Suprapubic skin (tissue), 4 donors: ENCODE data around the gene MAP3K4. TPM values are rescaled to one million over a fixed set of nuclear protein-coding genes. Genes with fewer than 3 reads are reported as not detected.

Experiments used
- DNase-seq, 2 donors: peaks; one replicate each; pipeline ENCODE4 v3.0.0-alpha.2; 2019; ENCODE audit warnings: low spot score in 2 of 2
- H3K27ac ChIP-seq: fragments of 200-600 bp; sonication (generic); one replicate; pipeline ENCODE4 v1.5.1; 2019
- H3K27me3 ChIP-seq: fragments of 200-600 bp; sonication (generic); one replicate; pipeline ENCODE4 v1.5.1; 2019
- H3K36me3 ChIP-seq: fragments of 200-600 bp; sonication (generic); one replicate; pipeline ENCODE4 v1.5.1; 2019
- H3K4me1 ChIP-seq: fragments of 200-600 bp; sonication (generic); one replicate; pipeline ENCODE4 v1.5.1; 2019
- H3K4me3 ChIP-seq: fragments of 200-600 bp; sonication (generic); one replicate; pipeline ENCODE4 v1.5.1; 2019; ENCODE audit warnings: mild to moderate bottlenecking
- H3K9me3 ChIP-seq: fragments of 200-600 bp; sonication (generic); one replicate; pipeline ENCODE4 v1.5.1; 2019
- CTCF ChIP-seq, 2 donors: fragments of 200-600 bp in 1 of 2; fragments of 450-650 bp in 1 of 2; sonication (generic) in 1 of 2; IDR thresholded peaks; one replicate each; pipeline ENCODE4 v1.5.1; 2016 to 2019; ENCODE audit warnings: antibody characterized with exemption in 2 of 2, mild to moderate bottlenecking in 1 of 2, moderate library complexity in 1 of 2
- EP300 ChIP-seq: sonication (generic); formaldehyde crosslinking; IDR thresholded peaks from one replicate; pipeline ENCODE4 v1.6.1; 2017; ENCODE audit warnings: antibody characterized with exemption
- POLR2A ChIP-seq, 2 donors: fragments of 450-650 bp; IDR thresholded peaks; one replicate each; pipeline ENCODE4 v1.6.1; 2017; ENCODE audit warnings: antibody characterized with exemption in 2 of 2, mild to moderate bottlenecking in 2 of 2, moderate library complexity in 2 of 2
- POLR2AphosphoS5 ChIP-seq, 3 donors: sonication (generic); formaldehyde crosslinking; IDR thresholded peaks; one replicate each; pipeline ENCODE4 v1.6.1; 2017; ENCODE audit warnings: antibody characterized with exemption in 3 of 3
- WGBS: methylation state at CpG from one replicate; pipeline ENCODE4 v1.1.5; 2018; 5-methylcytosine and 5-hydroxymethylcytosine counted together
- total RNA-seq, 4 donors: library from RNA; depleted of rRNA; stranded (reverse); fragments of >200 nt; gene quantifications; one replicate each; pipeline ENCODE4 v1.1.0, GENCODE V29; 2016

Gene MAP3K4
- total RNA-seq, 4 donors from 2014 or later = 29.2 to 83.2 (median 45.2) TPM

- Histone ChIP-seq H3K36me3 (peaks cover 24% of the 10 kb centered on the region), H3K4me3 (no peak overlapping the region), H3K27me3 (no peaks in the 10 kb centered on the region), H3K9me3 (no peaks in the 10 kb centered on the region), H3K27ac (no peak overlapping the region), H3K4me1 (no peaks in the 10 kb centered on the region)
- TF ChIP-seq POLR2A (IDR thresholded peaks at IDR 0.05) = no peak
- TF ChIP-seq POLR2AphosphoS5 (IDR thresholded peaks at IDR 0.05) = no peak
- TF ChIP-seq CTCF (IDR thresholded peaks at IDR 0.05) = no peak
- TF ChIP-seq EP300 = no peak
- WGBS = 76% methylated on average over 11 of the region's 11 CpGs
- no peak for DNase-seq
Measured at GRCh38 chr6:161141173-161141572, 149.6 kb downstream of the MAP3K4 start.

- H3K9me3 ChIP-seq = no peaks in the 10 kb centered on the region
- TF ChIP-seq CTCF (IDR thresholded peaks at IDR 0.05) = no peak
- no peak overlapping the region for H3K4me3 ChIP-seq
- H3K36me3 ChIP-seq = peaks cover 7% of the 10 kb centered on the region
- no peak overlapping the region for H3K27ac ChIP-seq
- no peaks in the 10 kb centered on the region for H3K27me3 ChIP-seq
- WGBS = 98% methylated on average over 4 of the region's 5 CpGs
- no peak for DNase-seq
- no peaks in the 10 kb centered on the region for H3K4me1 ChIP-seq
Measured at GRCh38 chr6:161142957-161143296, 151.4 kb downstream of the MAP3K4 start.

GRCh38 chr6:161143663-161144430, 152.3 kb downstream of the MAP3K4 start:
- no peak overlapping the region for H3K4me3 ChIP-seq
- H3K27ac ChIP-seq = no peak overlapping the region
- no peaks in the 10 kb centered on the region for H3K9me3 ChIP-seq
- DNase-seq = no peak
- 93% methylated on average over 11 of the region's 11 CpGs for WGBS
- H3K36me3 ChIP-seq = peaks cover 4% of the 10 kb centered on the region
- H3K4me1 ChIP-seq = no peaks in the 10 kb centered on the region
- H3K27me3 ChIP-seq = no peaks in the 10 kb centered on the region
- TF ChIP-seq CTCF (IDR thresholded peaks at IDR 0.05) = no peak
- TF ChIP-seq POLR2A (IDR thresholded peaks at IDR 0.05) = no peak
- no peak for TF ChIP-seq POLR2AphosphoS5 (IDR thresholded peaks at IDR 0.05)
- no peak for TF ChIP-seq EP300

- no peak for DNase-seq
- Histone ChIP-seq H3K9me3 (no peaks in the 10 kb centered on the region), H3K4me1 (no peaks in the 10 kb centered on the region)
Measured at GRCh38 chr6:161150136-161150535, 158.6 kb downstream of the MAP3K4 start.

GRCh38 chr6:161150566-161150965, 159.0 kb downstream of the MAP3K4 start:
- Histone ChIP-seq H3K4me3 (no peak overlapping the region), H3K4me1 (no peaks in the 10 kb centered on the region), H3K27ac (no peak overlapping the region), H3K9me3 (no peaks in the 10 kb centered on the region), H3K36me3 (peaks cover 8% of the 10 kb centered on the region), H3K27me3 (no peaks in the 10 kb centered on the region)
- 89% methylated on average over 8 of the region's 8 CpGs for WGBS
- DNase-seq = no peak
- TF ChIP-seq EP300 = no peak
- no peak for TF ChIP-seq POLR2A (IDR thresholded peaks at IDR 0.05)
- no peak for TF ChIP-seq CTCF (IDR thresholded peaks at IDR 0.05)
- TF ChIP-seq POLR2AphosphoS5 (IDR thresholded peaks at IDR 0.05) = no peak

More at GRCh38 chr6:161150136-161150535, 158.6 kb downstream of the MAP3K4 start:
- 83% methylated on average over 5 of the region's 5 CpGs for WGBS
- Histone ChIP-seq H3K4me3 (no peak overlapping the region), H3K27me3 (no peaks in the 10 kb centered on the region), H3K27ac (no peak overlapping the region), H3K36me3 (peaks cover 8% of the 10 kb centered on the region)
- no peak for TF ChIP-seq POLR2AphosphoS5 (IDR thresholded peaks at IDR 0.05)
- TF ChIP-seq CTCF (IDR thresholded peaks at IDR 0.05) = no peak
- no peak for TF ChIP-seq POLR2A (IDR thresholded peaks at IDR 0.05)
